HEK293T (cell line): Measurements from ENCODE around the gene CHIC2.

ENCODE experiments used
- ARNT ChIP-seq: fragments of 450-650 bp; IDR thresholded peaks from 2 replicates; pipeline ENCODE4 v1.6.1; 2017; ENCODE audit warnings: mild to moderate bottlenecking
- BHLHE40 ChIP-seq: fragments of 450-650 bp; IDR thresholded peaks from 2 replicates; pipeline ENCODE4 v1.6.1; 2016; ENCODE audit warnings: mild to moderate bottlenecking, moderate library complexity, borderline replicate concordance
- CTBP1 ChIP-seq: fragments of 450-650 bp; IDR thresholded peaks from 2 replicates; pipeline ENCODE4 v1.6.1; 2016; ENCODE audit warnings: borderline replicate concordance
- ELF4 ChIP-seq: fragments of 450-650 bp; IDR thresholded peaks from 2 replicates; pipeline ENCODE4 v1.6.1; 2017; ENCODE audit warnings: antibody characterized with exemption
- FOXA1 ChIP-seq: fragments of 450-650 bp; IDR thresholded peaks from 2 replicates; pipeline ENCODE4 v1.6.1; 2016; ENCODE audit warnings: mild to moderate bottlenecking
- FOXK2 ChIP-seq: fragments of 450-650 bp; IDR thresholded peaks from 2 replicates; pipeline ENCODE4 v1.6.1; 2016; ENCODE audit warnings: mild to moderate bottlenecking
- HDGF ChIP-seq: fragments of 450-650 bp; IDR thresholded peaks from 2 replicates; pipeline ENCODE4 v1.6.1; 2017; ENCODE audit warnings: antibody characterized with exemption, borderline replicate concordance
- L3MBTL2 ChIP-seq: fragments of 450-650 bp; conservative IDR thresholded peaks from 2 replicates; pipeline ENCODE4 v1.6.1; 2016; ENCODE audit warnings: mild to moderate bottlenecking
- LEF1 ChIP-seq: fragments of 450-650 bp; IDR thresholded peaks from 2 replicates; pipeline ENCODE4 v1.6.1; 2017; ENCODE audit warnings: mild to moderate bottlenecking, borderline replicate concordance
- NFRKB ChIP-seq: fragments of 450-650 bp; IDR thresholded peaks from 2 replicates; pipeline ENCODE4 v1.6.1; 2016; ENCODE audit warnings: mild to moderate bottlenecking, moderate library complexity
- SP1 ChIP-seq: fragments of 450-650 bp; IDR thresholded peaks from 2 replicates; pipeline ENCODE4 v1.6.1; 2017
- SUZ12 ChIP-seq: fragments of 450-650 bp; IDR thresholded peaks from 2 replicates; pipeline ENCODE4 v1.6.1; 2016; ENCODE audit warnings: mild to moderate bottlenecking
- TARDBP ChIP-seq: fragments of 450-650 bp; IDR thresholded peaks from 2 replicates; pipeline ENCODE4 v1.6.1; 2016
- ZNF384 ChIP-seq: fragments of 450-650 bp; IDR thresholded peaks from 2 replicates; pipeline ENCODE4 v1.6.1; 2016

DNA sequence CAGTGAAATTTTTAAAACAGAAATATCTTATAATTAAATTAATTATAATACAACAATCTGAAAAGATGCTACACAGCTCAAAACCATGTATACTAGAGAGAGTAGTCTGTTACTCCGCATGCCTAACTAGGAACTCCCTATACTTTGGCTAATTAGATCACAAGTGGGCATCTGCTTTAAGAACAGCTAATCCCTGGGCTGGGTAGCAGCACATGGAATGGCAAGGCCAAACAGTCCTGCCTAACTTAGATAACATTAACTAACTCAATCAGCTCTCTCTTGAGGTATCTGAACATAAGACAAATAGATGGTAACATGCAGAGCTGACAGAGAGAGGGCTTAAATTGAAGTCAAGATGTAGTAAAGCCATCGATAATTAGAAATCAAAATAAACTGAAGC lies 9.9 kb downstream of the CHIC2 start:
- TF ChIP-seq HDGF (no peak), BHLHE40 (no peak), TARDBP (no peak), ELF4 (no peak), ARNT (no peak), FOXA1 (no peak), CTBP1 (no peak), SUZ12 (no peak), NFRKB (no peak), FOXK2 (no peak), ZNF384 (no peak), L3MBTL2 (no peak), SP1 (no peak), LEF1 (no peak)
